HCT116 (cell line): ENCODE measurements around the gene NUP153. TPM values are rescaled to one million over a fixed set of nuclear protein-coding genes. Genes with fewer than 3 reads are reported as not detected.
A peak's percentile ranks its signal among the peaks of the same experiment; 100 is the strongest.

ENCODE experiments used
- ATAC-seq: fragments of 200-7000 bp; cut with Tn5 transposase; 2 replicates; pipeline ENCODE4 v1.9.1; 2020; ENCODE audit warnings: mild to moderate bottlenecking, moderate library complexity
- BruUV-seq: library from RNA; stranded (reverse); fragments of 400-500 nt; replicated peaks from 2 replicates; lab custom pipeline; 2021; lab: Mats Ljungman, UMichigan
- CTCF ChIA-PET: fragments of 300-600 bp; sonication (Branson Sonifier 250); formaldehyde crosslinking; loops from one replicate; lab custom pipeline; 2021; ENCODE audit warnings: antibody characterized with exemption; lab: Charles Lee
- POLR2A ChIA-PET: fragments of 300-600, 350-600 bp; sonication (Branson Sonifier 250); formaldehyde crosslinking; loops from one replicate; lab custom pipeline; 2021; ENCODE audit warnings: antibody characterized with exemption; lab: Charles Lee
- RAD21 ChIA-PET, 2 experiments: fragments of 300-600 bp; sonication (Branson Sonifier 250); formaldehyde crosslinking; loops; one replicate each; lab custom pipeline; 2023; ENCODE audit warnings: low total read pairs in 2 of 2; ENCODE audit not compliant: uncharacterized antibody in 2 of 2, unreplicated experiment in 2 of 2, low non-redundant PET in 1 of 2; lab: Charles Lee
- DNase-seq: peaks from one replicate; pipeline ENCODE4 v3.0.0-alpha.2; 2010; ENCODE audit warnings: low read depth, low spot score
- H2AFZ ChIP-seq: fragments of 200-600 bp; shearing (Covaris generic), sonication (generic); 2 replicates; pipeline ENCODE4 v1.6.1; 2017; ENCODE audit warnings: low read depth, mixed run types, mixed read lengths, antibody characterized with exemption, low read length; ENCODE audit not compliant: poor library complexity, severe bottlenecking
- H3K27ac ChIP-seq: 2 replicates; pipeline ENCODE4 v1.5.1; 2012; ENCODE audit warnings: low read depth, low read length
- H3K27me3 ChIP-seq: fragments of 200-600 bp; sonication (generic); 2 replicates; pipeline ENCODE4 v1.6.1; 2016; ENCODE audit warnings: mixed run types, low read length, mixed read lengths; ENCODE audit not compliant: insufficient read depth
- H3K36me3 ChIP-seq, 2 experiments: fragments of 200-500 bp in 1 of 2; fragments of 200-600 bp in 1 of 2; sonication (Bioruptor generic) in 1 of 2; sonication (generic) in 1 of 2; 2 replicates each; pipeline versions ENCODE4 v1.5.1 to v1.6.1; 2014 to 2016; ENCODE audit warnings: low read length in 2 of 2, inconsistent platforms in 1 of 2, mixed read lengths in 1 of 2, mixed run types in 1 of 2; ENCODE audit not compliant: insufficient read depth in 2 of 2, control insufficient read depth in 1 of 2
- H3K4me1 ChIP-seq, 2 experiments: fragments of 200-600 bp in 1 of 2; sonication (generic) in 1 of 2; 2 replicates each; pipeline versions ENCODE4 v1.5.1 to v1.6.1; 2012 to 2017; ENCODE audit warnings: low read length in 2 of 2, inconsistent platforms in 1 of 2, mild to moderate bottlenecking in 1 of 2, mixed read lengths in 1 of 2, mixed run types in 1 of 2, moderate library complexity in 1 of 2; ENCODE audit not compliant: insufficient read depth in 2 of 2, control insufficient read depth in 1 of 2
- H3K4me2 ChIP-seq: fragments of 200-600 bp; sonication (generic); 2 replicates; pipeline ENCODE4 v1.6.1; 2017; ENCODE audit warnings: mixed run types, low read length, mixed read lengths
- H3K4me3 ChIP-seq, 2 experiments: fragments of 200-600 bp in 1 of 2; sonication (generic) in 1 of 2; replicated peaks in 1 of 2; 2 replicates each; pipeline ENCODE4 v1.5.1; 2011 to 2016; ENCODE audit warnings: low read length in 2 of 2, control low read depth in 1 of 2, low read depth in 1 of 2, mild to moderate bottlenecking in 1 of 2, mixed read lengths in 1 of 2, mixed run types in 1 of 2
- H3K79me2 ChIP-seq: fragments of 200-600 bp; sonication (generic); 2 replicates; pipeline ENCODE4 v1.6.1; 2017; ENCODE audit warnings: mild to moderate bottlenecking, mixed run types, low read length, moderate library complexity, mixed read lengths; ENCODE audit not compliant: insufficient read depth
- H3K9ac ChIP-seq: fragments of 200-600 bp; sonication (generic); 2 replicates; pipeline ENCODE4 v1.6.1; 2016; ENCODE audit warnings: low read length, mixed read lengths
- H3K9me2 ChIP-seq: fragments of 200-600 bp; sonication (generic), shearing (Covaris generic); 2 replicates; pipeline ENCODE4 v1.6.1; 2017; ENCODE audit warnings: mixed run types, mild to moderate bottlenecking, moderate library complexity; ENCODE audit not compliant: insufficient read depth
- H3K9me3 ChIP-seq, 2 experiments: fragments of 200-500 bp in 1 of 2; fragments of 200-600 bp in 1 of 2; sonication (Bioruptor generic) in 1 of 2; sonication (generic) in 1 of 2; 2 replicates each; pipeline ENCODE4 v1.6.1; 2014 to 2017; ENCODE audit warnings: low read length in 2 of 2, mixed read lengths in 2 of 2, inconsistent platforms in 1 of 2, low read depth in 1 of 2, mild to moderate bottlenecking in 1 of 2, mixed run types in 1 of 2, moderate library complexity in 1 of 2; ENCODE audit not compliant: control insufficient read depth in 1 of 2, insufficient read depth in 1 of 2
- H4K20me1 ChIP-seq: fragments of 200-600 bp; sonication (generic), shearing (Covaris generic); 2 replicates; pipeline ENCODE4 v1.6.1; 2017; ENCODE audit warnings: mixed run types, mild to moderate bottlenecking, moderate library complexity; ENCODE audit not compliant: insufficient read depth
- CTCF ChIP-seq, 3 experiments: fragments of 200-600 bp in 1 of 3; sonication (generic) in 1 of 3; IDR thresholded peaks in 2 of 3; conservative IDR thresholded peaks in 1 of 3; 2 replicates each; pipeline ENCODE4 v1.5.1; 2012 to 2017; ENCODE audit warnings: low read depth in 2 of 3, low read length in 2 of 3, antibody characterized with exemption in 1 of 3, borderline replicate concordance in 1 of 3, control low read depth in 1 of 3, mild to moderate bottlenecking in 1 of 3, mixed read lengths in 1 of 3, mixed run types in 1 of 3, moderate library complexity in 1 of 3; ENCODE audit not compliant: insufficient read depth in 1 of 3
- ELF1 ChIP-seq: IDR thresholded peaks from 2 replicates; pipeline ENCODE4 v1.6.1; 2012; ENCODE audit warnings: low read depth, borderline replicate concordance
- EZH2 ChIP-seq: fragments of 200-600 bp; sonication (generic); IDR thresholded peaks from 2 replicates; pipeline ENCODE4 v1.6.1; 2017; ENCODE audit warnings: antibody characterized with exemption, mixed run types
- FOSL1 ChIP-seq: IDR thresholded peaks from 2 replicates; pipeline ENCODE4 v1.6.1; 2012; ENCODE audit warnings: low read depth
- JUND ChIP-seq: IDR thresholded peaks from 2 replicates; pipeline ENCODE4 v1.6.1; 2012
- POLR2A ChIP-seq: IDR thresholded peaks from 2 replicates; pipeline ENCODE4 v1.7.0; 2011; ENCODE audit warnings: borderline replicate concordance; ENCODE audit not compliant: insufficient read depth, insufficient read length; ENCODE audit errors: extremely low read depth
- POLR2AphosphoS5 ChIP-seq: IDR thresholded peaks from 2 replicates; pipeline ENCODE4 v1.6.1; 2011; ENCODE audit warnings: mild to moderate bottlenecking, low read depth, low read length, moderate library complexity
- RAD21 ChIP-seq: IDR thresholded peaks from 2 replicates; pipeline ENCODE4 v1.6.1; 2012; ENCODE audit warnings: low read depth, mild to moderate bottlenecking
- SP1 ChIP-seq: IDR thresholded peaks from 2 replicates; pipeline ENCODE4 v1.6.1; 2012; ENCODE audit warnings: low read depth
- YY1 ChIP-seq: IDR thresholded peaks from 2 replicates; pipeline ENCODE4 v1.6.1; 2011; ENCODE audit warnings: low read length, low read depth, moderate library complexity, mild to moderate bottlenecking; ENCODE audit not compliant: insufficient replicate concordance; ENCODE audit errors: extremely low read depth
- intact Hi-C: fragments of 100-400 bp; cut with micrococcal nuclease; formaldehyde crosslinking; loops from 2 replicates; pipeline ENCODE4 v1.10.0; 2022
- total RNA-seq: library from RNA; stranded (reverse); gene quantifications from one replicate; pipeline ENCODE4 v1.2.1, GENCODE V29; 2021; ENCODE audit not compliant: unreplicated experiment
- TF ChIP-seq, protein P1 (sequence below): IDR thresholded peaks from 2 replicates; pipeline ENCODE4 v1.6.1; 2012

The NUP153 gene
- total RNA-seq, 1 experiment from 2014 or later = 51.6 TPM

- ChIA-PET CTCF (no interaction called here), RAD21 (no interaction called here)
Observed at GRCh38 chr6:17728551-17729222, 22.0 kb upstream of the NUP153 start.

DNA sequence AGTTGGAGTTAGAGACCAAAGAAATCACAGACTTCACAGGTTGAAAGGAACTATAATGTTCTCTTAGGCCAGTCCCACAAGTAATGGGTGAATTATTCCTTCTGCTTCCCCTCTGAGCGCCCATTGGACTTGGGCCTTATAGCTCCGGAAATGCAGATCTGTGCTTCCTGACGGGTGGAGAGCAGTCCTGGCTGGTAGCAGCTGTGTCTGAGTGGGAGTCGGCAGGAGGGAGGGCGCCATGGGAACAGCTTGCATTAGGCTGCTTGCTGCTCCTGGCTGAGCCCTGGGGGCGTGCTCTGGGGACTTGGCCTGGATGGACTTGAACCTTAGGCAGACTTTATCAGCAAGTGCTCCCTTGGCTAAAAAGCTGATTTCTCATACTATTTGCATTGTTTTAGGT lies 18.4 kb upstream of the NUP153 start:
- Histone ChIP-seq H3K4me1 (peaks cover 0 to 4% of the 10 kb centered on the region in 2 experiments; a peak in 1 of 4 replicates), H4K20me1 (no peaks in the 10 kb centered on the region), H3K4me3 (no peak overlapping the region), H3K9me3 (no peaks in the 10 kb centered on the region), H3K27ac (no peak overlapping the region), H2AFZ (no peak overlapping the region), H3K4me2 (no peak overlapping the region), H3K9ac (no peak overlapping the region), H3K36me3 (no peaks in the 10 kb centered on the region), H3K9me2 (no peaks in the 10 kb centered on the region), H3K79me2 (no peaks in the 10 kb centered on the region), H3K27me3 (no peaks in the 10 kb centered on the region)
- DNase-seq (no peak), ATAC-seq (peak; percentile 68)
- POLR2A ChIA-PET = no interaction called here
- TF ChIP-seq EZH2 (no peak), RAD21 (no peak), POLR2AphosphoS5 (no peak), POLR2A (no peak), ELF1 (no peak), SP1 (no peak), CTCF (IDR thresholded peaks at IDR 0.05 in 2 of 3, conservative IDR thresholded peaks at IDR 0.05 in 1 of 3; ENCODE audit: borderline replicate concordance in 1 of 3, insufficient read depth in 1 of 3, low read depth in 2 of 3, low read length in 2 of 3) (no peak), FOSL1 (no peak), YY1 (no peak)
- TF ChIP-seq, protein P1, sequence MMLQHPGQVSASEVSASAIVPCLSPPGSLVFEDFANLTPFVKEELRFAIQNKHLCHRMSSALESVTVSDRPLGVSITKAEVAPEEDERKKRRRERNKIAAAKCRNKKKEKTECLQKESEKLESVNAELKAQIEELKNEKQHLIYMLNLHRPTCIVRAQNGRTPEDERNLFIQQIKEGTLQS = no peak
- intact Hi-C loops = no loop called here
- CTCF ChIA-PET = no interaction called here
- RAD21 ChIA-PET = no interaction called here
- BruUV-seq = no TSS peak

More at GRCh38 chr6:17728551-17729222, 22.0 kb upstream of the NUP153 start:
- no TSS peak for BruUV-seq
- POLR2A ChIA-PET = interaction anchor here (1.3 kb wide), 1 partner anchor 9 kb away, joined by 4 read pairs; no protein-coding TSS in a partner anchor
- DNase-seq (no peak), ATAC-seq (no peak)
- no peak overlapping the region for H3K4me3 ChIP-seq
- no peaks in the 10 kb centered on the region for H3K36me3 ChIP-seq
- no peaks in the 10 kb centered on the region for H3K27me3 ChIP-seq
- H3K9me2 ChIP-seq = no peaks in the 10 kb centered on the region
- TF ChIP-seq JUND (no peak), SP1 (no peak)
- H3K9me3 ChIP-seq = no peaks in the 10 kb centered on the region
- peaks cover 0 to 4% of the 10 kb centered on the region in 2 experiments; a peak in 1 of 4 replicates for H3K4me1 ChIP-seq
- no peak overlapping the region for H2AFZ ChIP-seq
- H4K20me1 ChIP-seq = no peaks in the 10 kb centered on the region
- no peaks in the 10 kb centered on the region for H3K79me2 ChIP-seq
- H3K9ac ChIP-seq = no peak overlapping the region
- H3K4me2 ChIP-seq = no peak overlapping the region
- intact Hi-C loops = no loop called here
- no peak overlapping the region for H3K27ac ChIP-seq
